H9 (cell line): ENCODE results near the gene KANSL1L. TPM values are rescaled to one million over a fixed set of nuclear protein-coding genes. Genes with fewer than 3 reads are reported as not detected.

ENCODE experiments used
- DNase-seq: peaks from one replicate; pipeline ENCODE4 v3.0.0-alpha.2; 2017
- H2AFZ ChIP-seq: one replicate; pipeline ENCODE4 v1.6.1; 2013; ENCODE audit warnings: mild to moderate bottlenecking, low read length, control low read depth, moderate library complexity
- H2AK5ac ChIP-seq: 2 replicates; pipeline ENCODE4 v1.6.1; 2013; ENCODE audit warnings: low read length, control low read depth, mixed read lengths; ENCODE audit not compliant: insufficient read length
- H2BK120ac ChIP-seq: one replicate; pipeline ENCODE4 v1.6.1; 2013; ENCODE audit warnings: low read depth, mild to moderate bottlenecking, low read length, control low read depth, inconsistent platforms; ENCODE audit not compliant: poor library complexity, severe bottlenecking
- H2BK12ac ChIP-seq: 2 replicates; pipeline ENCODE4 v1.6.1; 2013; ENCODE audit warnings: low read length, control low read depth, mixed read lengths, low read depth; ENCODE audit not compliant: insufficient read length
- H2BK15ac ChIP-seq: 2 replicates; pipeline ENCODE4 v1.6.1; 2013; ENCODE audit warnings: low read depth, low read length, control low read depth
- H2BK20ac ChIP-seq: one replicate; pipeline ENCODE4 v1.6.1; 2013; ENCODE audit warnings: low read depth, mild to moderate bottlenecking, low read length, control low read depth, inconsistent platforms; ENCODE audit not compliant: poor library complexity, severe bottlenecking
- H2BK5ac ChIP-seq: 2 replicates; pipeline ENCODE4 v1.6.1; 2013; ENCODE audit warnings: low read length, control low read depth, mixed read lengths; ENCODE audit not compliant: insufficient read length
- H3K14ac ChIP-seq: 2 replicates; pipeline ENCODE4 v1.6.1; 2013; ENCODE audit warnings: low read length, control low read depth; ENCODE audit not compliant: insufficient read depth
- H3K18ac ChIP-seq: 2 replicates; pipeline ENCODE4 v1.6.1; 2013; ENCODE audit warnings: low read depth, mild to moderate bottlenecking, mixed read lengths, low read length, control low read depth; ENCODE audit not compliant: insufficient read length
- H3K23ac ChIP-seq: 2 replicates; pipeline ENCODE4 v1.6.1; 2013; ENCODE audit warnings: low read length, control low read depth, mixed read lengths, low read depth; ENCODE audit not compliant: insufficient read length
- H3K23me2 ChIP-seq: 2 replicates; pipeline ENCODE4 v1.6.1; 2013; ENCODE audit warnings: low read depth, mild to moderate bottlenecking, mixed read lengths, low read length, control low read depth; ENCODE audit not compliant: insufficient read length, poor library complexity, severe bottlenecking
- H3K27ac ChIP-seq: 2 replicates; pipeline ENCODE4 v1.5.1; 2013; ENCODE audit warnings: low read length, control low read depth, mixed read lengths, low read depth; ENCODE audit not compliant: insufficient read length
- H3K27me3 ChIP-seq: 2 replicates; pipeline ENCODE4 v1.6.1; 2013; ENCODE audit warnings: low read length, control low read depth, inconsistent platforms; ENCODE audit not compliant: insufficient read depth
- H3K4ac ChIP-seq: 2 replicates; pipeline ENCODE4 v1.6.1; 2013; ENCODE audit warnings: low read depth, mild to moderate bottlenecking, control low read depth, inconsistent platforms, low read length, moderate library complexity
- H3K4me1 ChIP-seq: 2 replicates; pipeline ENCODE4 v1.6.1; 2013; ENCODE audit warnings: low read length, control low read depth, inconsistent platforms; ENCODE audit not compliant: insufficient read depth
- H3K4me2 ChIP-seq: 2 replicates; pipeline ENCODE4 v1.6.1; 2013; ENCODE audit warnings: low read length, control low read depth, mixed read lengths; ENCODE audit not compliant: insufficient read length, insufficient read depth
- H3K56ac ChIP-seq: 2 replicates; pipeline ENCODE4 v1.6.1; 2013; ENCODE audit warnings: low read depth, mild to moderate bottlenecking, mixed read lengths, low read length, control low read depth; ENCODE audit not compliant: insufficient read length
- H3K79me1 ChIP-seq: 2 replicates; pipeline ENCODE4 v1.6.1; 2013; ENCODE audit warnings: low read depth, mild to moderate bottlenecking, moderate library complexity, low read length, control low read depth, inconsistent platforms; ENCODE audit not compliant: insufficient read depth, poor library complexity, severe bottlenecking
- H3K79me2 ChIP-seq: 2 replicates; pipeline ENCODE4 v1.6.1; 2013; ENCODE audit warnings: low read length, control low read depth, inconsistent platforms; ENCODE audit not compliant: insufficient read depth
- H3K9ac ChIP-seq: 2 replicates; pipeline ENCODE4 v1.6.1; 2013; ENCODE audit warnings: low read length, control low read depth, mixed read lengths; ENCODE audit not compliant: insufficient read length; ENCODE audit errors: extremely low read depth
- H3K9me3 ChIP-seq: one replicate; pipeline ENCODE4 v1.6.1; 2013; ENCODE audit warnings: low read depth, low read length, inconsistent platforms; ENCODE audit not compliant: control insufficient read depth
- H3T11ph ChIP-seq: one replicate; pipeline ENCODE4 v1.6.1; 2013; ENCODE audit warnings: mild to moderate bottlenecking, low read length, control low read depth, inconsistent platforms
- H4K20me1 ChIP-seq: one replicate; pipeline ENCODE4 v1.6.1; 2013; ENCODE audit not compliant: control insufficient read depth, insufficient read length, insufficient read depth
- H4K5ac ChIP-seq: 2 replicates; pipeline ENCODE4 v1.6.1; 2013; ENCODE audit warnings: low read depth, mild to moderate bottlenecking, mixed read lengths, low read length, control low read depth; ENCODE audit not compliant: insufficient read length
- H4K8ac ChIP-seq: replicated peaks from 2 replicates; pipeline ENCODE4 v1.6.1; 2013; ENCODE audit warnings: low read length, control low read depth, mixed read lengths, low read depth; ENCODE audit not compliant: insufficient read length
- H4K91ac ChIP-seq: 2 replicates; pipeline ENCODE4 v1.6.1; 2013; ENCODE audit warnings: low read depth, mild to moderate bottlenecking, moderate library complexity, mixed read lengths, low read length, control low read depth; ENCODE audit not compliant: insufficient read length
- H3K27ac Mint-ChIP-seq, 3 experiments: 2 replicates in 2 of 3; 3 replicates in 1 of 3; pipeline ENCODE4 v1.8.0; 2020 to 2021; ENCODE audit warnings: mixed read lengths in 3 of 3, mild to moderate bottlenecking in 1 of 3, moderate library complexity in 1 of 3
- H3K27me3 Mint-ChIP-seq: 2 replicates; pipeline ENCODE4 v1.8.0; 2021; ENCODE audit warnings: low read depth, mild to moderate bottlenecking, moderate library complexity, mixed read lengths
- H3K36me3 Mint-ChIP-seq, 3 experiments: 2 replicates in 2 of 3; 3 replicates in 1 of 3; pipeline ENCODE4 v1.8.0; 2020 to 2021; ENCODE audit warnings: low read depth in 3 of 3, mixed read lengths in 3 of 3; ENCODE audit not compliant: insufficient read depth in 1 of 3
- H3K4me1 Mint-ChIP-seq, 2 experiments: 2 replicates each; pipeline ENCODE4 v1.8.0; 2020; ENCODE audit warnings: mixed read lengths in 2 of 2
- H3K4me3 Mint-ChIP-seq, 2 experiments: 2 replicates in 1 of 2; 3 replicates in 1 of 2; pipeline ENCODE4 v1.8.0; 2020 to 2021; ENCODE audit warnings: mild to moderate bottlenecking in 2 of 2, mixed read lengths in 2 of 2, moderate library complexity in 1 of 2
- H3K9me3 Mint-ChIP-seq, 2 experiments: 2 replicates in 1 of 2; 3 replicates in 1 of 2; pipeline ENCODE4 v1.8.0; 2020; ENCODE audit warnings: mild to moderate bottlenecking in 2 of 2, mixed read lengths in 2 of 2, moderate library complexity in 1 of 2
- CTCF ChIP-seq: fragments of 200-600 bp; sonication (generic); conservative IDR thresholded peaks from 3 replicates; pipeline ENCODE4 v1.8.0; 2021; ENCODE audit warnings: antibody characterized with exemption, mild to moderate bottlenecking
- WGBS: extraction: QIAGEN DNeasy Blood & Tissue Kit; methylation state at CpG from one replicate; pipeline ENCODE4 v1.1.7; 2013; ENCODE audit warnings: missing lambda C conversion rate, low lambda C conversion rate, mixed read lengths; ENCODE audit not compliant: insufficient read length; ENCODE audit errors: extremely low coverage; 5-methylcytosine and 5-hydroxymethylcytosine counted together
- total RNA-seq: library from RNA; stranded (reverse); gene quantifications from 2 replicates; pipeline ENCODE4 v1.2.1, GENCODE V29; 2021

KANSL1L gene
- total RNA-seq, 1 experiment from 2014 or later: 8.2 TPM

- Histone ChIP-seq H3K4ac (no peak overlapping the region), H4K20me1 (no peaks in the 10 kb centered on the region), H2BK15ac (no peak overlapping the region), H4K5ac (no peak overlapping the region), H3K4me2 (no peak overlapping the region), H3K18ac (no peak overlapping the region), H2BK5ac (no peak overlapping the region), H3K79me2 (no peaks in the 10 kb centered on the region), H3K27ac (no peak overlapping the region), H3K9me3 (no peaks in the 10 kb centered on the region), H3K56ac (no peak overlapping the region), H2AFZ (no peak overlapping the region), H2BK12ac (no peak overlapping the region), H3K23ac (no peak overlapping the region), H2BK120ac (no peak overlapping the region), H3K4me1 (no peaks in the 10 kb centered on the region), H4K91ac (no peak overlapping the region), H3T11ph (no peak overlapping the region), H2AK5ac (no peak overlapping the region), H3K79me1 (no peaks in the 10 kb centered on the region), H3K14ac (no peak overlapping the region), H2BK20ac (no peak overlapping the region), H3K23me2 (no peaks in the 10 kb centered on the region), H3K9ac (no peak overlapping the region), H3K27me3 (no peaks in the 10 kb centered on the region), H4K8ac (no peak overlapping the region)
- Mint-ChIP-seq H3K9me3 (no peaks in the 10 kb centered on the region), H3K36me3 (no peaks in the 10 kb centered on the region), H3K27ac (no peak overlapping the region), H3K4me1 (no peaks in the 10 kb centered on the region), H3K27me3 (no peaks in the 10 kb centered on the region; the same call in 1 of the 2 replicates), H3K4me3 (no peak overlapping the region)
- DNase-seq: no peak
- TF ChIP-seq CTCF: no peak
- WGBS: no CpG with 5 or more reads among the region's 1 CpG
Measured at GRCh38 chr2:210207929-210208328, 36.7 kb upstream of the KANSL1L start.
